ENCODE data around the gene DYSF. TPM values are rescaled to one million over a fixed set of nuclear protein-coding genes. Genes with fewer than 3 reads are reported as not detected.

DYSF gene
- total RNA-seq, 2 donors from 2014 or later = 23.0 to 36.6 TPM

DNA sequence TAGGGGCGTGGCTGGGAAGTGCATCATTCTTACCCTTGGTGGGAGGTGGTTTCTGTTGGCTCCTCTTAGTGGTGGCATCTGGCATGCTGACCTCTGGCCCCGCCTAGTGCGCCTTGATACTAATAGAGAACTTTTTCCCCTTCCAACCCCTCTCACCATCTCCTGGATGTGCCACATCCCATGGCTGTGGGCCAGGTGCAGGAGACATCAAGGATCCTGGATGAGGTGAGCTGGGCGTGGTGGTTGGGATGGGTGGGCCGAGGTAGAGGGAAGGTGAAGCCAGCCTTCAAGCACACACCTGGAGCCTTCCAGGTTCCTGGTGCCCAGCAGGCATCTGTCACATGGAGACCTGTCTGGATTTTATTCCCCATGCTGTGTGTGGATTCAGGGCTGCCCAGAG lies 149.2 kb downstream of the DYSF start:
- no peaks in the 10 kb centered on the region for H3K36me3 Mint-ChIP-seq
- ATAC-seq = no peak
- peak overlapping the region; percentile 13 to 78 for H3K27ac Mint-ChIP-seq
- H3K9me3 Mint-ChIP-seq = no peaks in the 10 kb centered on the region
- no peak overlapping the region for H3K4me3 Mint-ChIP-seq
- peaks cover 29 to 30% of the 10 kb centered on the region in 2 donors for H3K4me1 Mint-ChIP-seq (ENCODE audit: low read depth in 2 of 2)
- H3K27me3 Mint-ChIP-seq = peaks cover 4 to 7% of the 10 kb centered on the region in 2 donors
- no peak for DNase-seq (ENCODE audit: low spot score)

DNA sequence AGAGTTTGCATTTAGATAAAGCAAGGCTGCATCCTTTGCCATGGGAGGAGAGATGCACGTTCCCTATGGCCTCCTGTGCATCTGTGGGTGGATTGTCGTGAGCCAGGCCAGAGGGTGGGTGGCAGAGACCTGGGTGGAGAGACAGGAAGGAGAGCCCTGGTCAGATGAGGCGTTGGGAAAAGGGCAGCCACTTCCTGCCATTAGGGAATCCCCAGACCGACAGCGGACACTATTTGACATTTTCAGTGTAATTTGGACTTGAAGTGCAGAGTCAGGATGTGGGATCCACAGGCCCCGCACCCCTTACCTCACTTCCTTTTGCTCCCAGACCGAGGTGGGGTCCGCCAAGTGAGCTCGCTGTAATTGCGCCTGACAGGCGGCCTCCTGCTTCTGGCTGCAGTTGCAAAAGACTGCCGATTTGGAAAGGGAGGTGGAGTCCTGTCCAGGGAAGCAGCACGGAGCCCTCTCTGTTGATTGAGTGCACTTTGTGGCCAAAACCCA lies 150.0 kb downstream of the DYSF start:
- Mint-ChIP-seq H3K36me3 (no peaks in the 10 kb centered on the region), H3K9me3 (no peaks in the 10 kb centered on the region), H3K27ac (peak overlapping the region; percentile 13 to 78), H3K4me1 (ENCODE audit: low read depth in 2 of 2) (peaks cover 29 to 32% of the 10 kb centered on the region in 2 donors), H3K27me3 (peaks cover 9 to 11% of the 10 kb centered on the region in 2 donors), H3K4me3 (peak overlapping the region; percentile 66)
- ATAC-seq (peak; percentile 42 to 51), DNase-seq (ENCODE audit: low spot score) (peak; percentile 58)

DNA sequence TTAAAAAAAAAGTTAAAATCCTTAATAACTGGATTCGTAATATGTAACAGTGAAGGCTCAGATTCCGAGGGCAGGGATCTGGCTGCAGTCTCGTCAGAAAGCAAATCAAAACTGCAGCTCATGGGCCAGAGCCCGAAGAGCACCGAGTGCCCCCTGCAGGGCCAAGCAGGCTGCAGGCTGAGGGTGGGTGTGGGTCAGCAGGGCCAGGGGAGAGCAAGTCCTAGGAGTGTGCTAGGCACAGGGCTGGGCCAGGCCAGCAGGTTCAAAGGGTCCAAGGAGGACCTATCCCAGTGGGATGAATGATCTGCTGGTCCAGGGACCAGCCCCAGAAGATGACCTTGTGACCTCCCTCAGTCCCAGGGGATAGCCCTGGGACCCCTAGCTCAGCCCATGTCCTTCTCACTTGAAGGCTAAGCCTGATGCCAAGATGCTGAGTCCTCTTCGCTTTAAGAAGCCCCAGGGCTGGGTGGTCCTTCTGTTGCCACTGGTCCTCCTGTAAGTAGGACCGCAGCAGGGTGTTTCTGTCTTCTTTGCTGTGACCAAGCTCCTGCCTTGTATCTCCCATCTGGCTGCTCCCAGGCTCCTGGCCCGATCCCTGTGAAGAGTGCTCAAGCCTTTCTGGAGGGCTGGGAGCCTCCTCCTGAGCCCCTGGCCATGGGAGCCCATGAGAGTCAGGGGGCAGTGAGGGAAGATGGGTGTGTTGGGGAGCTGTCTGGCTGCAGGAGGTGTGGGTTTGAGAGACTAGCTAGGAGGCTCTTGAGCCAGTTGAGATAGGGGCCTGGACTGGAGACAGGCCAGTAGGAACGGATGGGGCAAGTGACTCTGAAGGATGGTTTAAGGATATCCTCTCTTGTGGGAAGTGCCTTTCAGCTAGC lies 150.7 kb downstream of the DYSF start:
- H3K36me3 Mint-ChIP-seq = no peaks in the 10 kb centered on the region
- peak; percentile 51 for DNase-seq (ENCODE audit: low spot score)
- no peak for ATAC-seq

DNA sequence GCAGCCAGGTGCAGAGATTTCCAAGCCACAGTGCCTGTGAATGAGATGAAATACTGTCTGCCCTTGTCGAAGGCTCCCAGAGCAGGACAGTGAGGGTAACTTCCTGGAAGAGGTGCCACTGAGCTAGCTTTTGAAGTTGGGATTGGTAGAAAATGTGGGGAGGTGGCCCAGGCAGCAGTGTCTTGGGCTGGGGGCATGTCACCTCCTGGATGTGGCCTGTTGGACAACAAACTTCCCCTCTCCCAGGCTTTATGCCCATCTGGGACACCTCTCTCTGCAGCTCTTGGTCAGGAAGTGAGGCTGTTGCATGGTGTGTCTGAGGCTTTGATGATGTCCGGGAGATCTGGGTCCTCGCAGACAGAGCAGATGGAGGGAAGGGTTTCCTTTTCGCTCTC lies 151.4 kb downstream of the DYSF start:
- H3K4me3 Mint-ChIP-seq = no peak overlapping the region
- peaks cover 9 to 11% of the 10 kb centered on the region in 2 donors for H3K27me3 Mint-ChIP-seq
- peaks cover 29 to 32% of the 10 kb centered on the region in 2 donors for H3K4me1 Mint-ChIP-seq (ENCODE audit: low read depth in 2 of 2)
- H3K36me3 Mint-ChIP-seq = no peaks in the 10 kb centered on the region
- DNase-seq (ENCODE audit: low spot score) = peak; percentile 8
- no peak for ATAC-seq
- no peaks in the 10 kb centered on the region for H3K9me3 Mint-ChIP-seq
- peak overlapping the region in 1 of 2 donors; percentile 40 for H3K27ac Mint-ChIP-seq

More for the DNA sequence above, 150.7 kb downstream of the DYSF start:
- H3K4me3 Mint-ChIP-seq = peak overlapping the region; percentile 66
- peaks cover 9 to 11% of the 10 kb centered on the region in 2 donors for H3K27me3 Mint-ChIP-seq
- H3K4me1 Mint-ChIP-seq (ENCODE audit: low read depth in 2 of 2) = peaks cover 29 to 32% of the 10 kb centered on the region in 2 donors
- no peaks in the 10 kb centered on the region for H3K9me3 Mint-ChIP-seq
- peak overlapping the region; percentile 13 to 78 for H3K27ac Mint-ChIP-seq

DNA sequence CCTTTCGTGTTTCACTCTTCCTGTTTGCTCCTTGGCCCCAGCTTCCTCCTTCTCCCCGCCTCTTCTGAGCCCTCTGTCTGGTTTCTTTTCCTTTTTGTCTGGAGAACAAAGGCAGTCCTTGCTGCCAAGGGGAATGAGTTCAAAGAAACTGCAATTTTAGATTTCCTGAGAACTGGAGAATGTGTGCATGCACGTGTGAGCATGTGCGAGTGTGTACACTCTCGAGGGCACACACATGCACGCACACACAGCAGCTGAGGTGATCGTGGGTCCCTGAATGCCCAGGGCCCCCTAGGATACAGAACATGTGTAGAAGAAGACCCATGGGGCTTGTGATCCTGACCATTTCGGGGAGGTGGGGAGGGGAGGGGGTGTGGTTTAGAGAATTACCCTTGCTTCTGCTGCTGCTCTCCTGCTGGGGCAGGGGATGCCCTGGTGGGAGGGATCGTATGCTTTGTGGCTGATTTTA lies 151.8 kb downstream of the DYSF start:
- Mint-ChIP-seq H3K27me3 (peaks cover 9 to 11% of the 10 kb centered on the region in 2 donors), H3K36me3 (no peaks in the 10 kb centered on the region), H3K4me1 (ENCODE audit: low read depth in 2 of 2) (peaks cover 29 to 32% of the 10 kb centered on the region in 2 donors), H3K27ac (peak overlapping the region in 1 of 2 donors; percentile 40), H3K4me3 (no peak overlapping the region), H3K9me3 (no peaks in the 10 kb centered on the region)
- no peak for DNase-seq (ENCODE audit: low spot score)
- ATAC-seq = no peak

DNA sequence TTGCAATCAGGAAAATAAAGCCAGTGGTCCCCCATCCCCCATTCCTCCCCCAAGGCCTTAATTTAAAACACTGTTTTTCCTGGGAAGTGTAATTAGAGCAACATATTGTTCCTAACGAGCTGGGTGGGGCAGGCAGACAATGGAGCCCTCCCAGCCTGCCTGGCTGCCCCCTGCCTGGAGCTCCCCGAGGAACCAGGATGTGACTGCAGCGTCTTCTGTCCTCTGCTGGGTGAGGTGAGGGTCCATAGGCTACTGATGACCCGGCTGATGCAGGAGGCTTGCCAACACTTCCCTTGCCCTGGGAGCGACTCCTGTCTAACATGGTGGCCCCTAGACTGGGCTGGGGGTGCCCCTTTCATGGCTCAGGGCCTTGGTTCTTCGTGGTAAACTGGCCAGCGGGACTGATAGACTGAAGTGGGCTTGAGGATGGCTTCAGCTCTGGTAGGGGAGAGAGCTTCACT lies 152.4 kb downstream of the DYSF start:
- Mint-ChIP-seq H3K4me1 (ENCODE audit: low read depth in 2 of 2) (peaks cover 29 to 32% of the 10 kb centered on the region in 2 donors), H3K4me3 (no peak overlapping the region), H3K27ac (no peak overlapping the region), H3K9me3 (no peaks in the 10 kb centered on the region), H3K36me3 (no peaks in the 10 kb centered on the region), H3K27me3 (peaks cover 9 to 11% of the 10 kb centered on the region in 2 donors)
- ATAC-seq (no peak), DNase-seq (ENCODE audit: low spot score) (peak; percentile 53)

DNA sequence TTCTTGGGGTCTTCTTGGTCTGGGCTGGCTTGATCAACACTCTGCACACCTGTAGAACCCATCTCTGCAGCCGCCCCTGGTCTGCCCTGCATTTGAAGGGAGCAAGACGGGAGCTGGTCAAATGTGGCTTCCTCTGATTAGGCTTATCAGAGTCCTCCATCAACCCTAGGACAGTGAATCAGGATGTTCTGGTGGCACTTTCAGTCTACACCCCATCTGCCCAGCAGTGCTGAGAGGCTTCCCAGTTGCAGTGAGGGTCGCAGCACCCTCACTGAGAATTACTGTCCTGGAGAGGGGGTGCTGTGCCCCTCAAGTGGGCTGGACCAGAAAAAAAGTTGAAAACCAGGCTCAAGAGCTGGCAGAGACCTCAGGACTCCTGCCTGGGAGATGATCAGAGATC lies 152.9 kb downstream of the DYSF start:
- Mint-ChIP-seq H3K36me3 (no peaks in the 10 kb centered on the region), H3K27me3 (peaks cover 9 to 11% of the 10 kb centered on the region in 2 donors), H3K9me3 (no peaks in the 10 kb centered on the region), H3K4me3 (no peak overlapping the region), H3K27ac (no peak overlapping the region), H3K4me1 (ENCODE audit: low read depth in 2 of 2) (peaks cover 29 to 32% of the 10 kb centered on the region in 2 donors)
- DNase-seq (ENCODE audit: low spot score) (peak; percentile 48), ATAC-seq (no peak)

DNA sequence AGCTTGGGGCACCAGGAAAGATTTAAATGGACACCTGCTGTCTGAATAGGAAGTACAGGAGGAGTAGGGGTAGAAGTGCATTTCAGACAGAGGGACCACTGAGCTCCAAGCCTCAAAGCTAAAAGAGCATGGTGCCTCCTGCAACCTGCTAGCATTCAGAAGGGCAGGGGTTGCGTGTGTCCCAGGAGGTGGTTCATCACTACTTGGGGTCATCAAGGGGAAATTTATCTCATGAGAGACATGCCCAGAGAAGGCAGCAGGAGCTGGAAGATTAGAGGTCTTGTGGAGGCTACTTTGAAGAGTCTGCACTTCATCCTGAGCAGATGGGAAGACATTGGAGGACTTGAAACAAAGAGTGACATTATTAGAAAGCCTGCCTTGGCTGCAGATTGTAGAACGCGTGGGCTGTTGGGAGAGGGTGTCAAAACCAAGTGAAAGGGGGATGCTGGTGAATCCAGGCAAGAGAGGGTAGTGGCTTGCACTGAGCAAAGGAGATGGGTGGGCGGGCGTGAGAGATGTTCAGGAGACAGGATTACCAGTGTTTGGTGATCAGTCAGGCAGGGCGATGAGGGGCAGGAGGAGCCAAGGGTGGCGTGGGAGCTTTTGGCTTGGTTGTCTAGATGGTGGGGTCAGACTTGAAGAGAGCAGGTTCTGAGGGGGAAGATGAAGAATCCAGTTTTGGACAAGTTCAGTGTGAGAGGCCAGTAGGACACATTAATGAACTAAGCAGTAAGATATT lies 154.0 kb downstream of the DYSF start:
- Mint-ChIP-seq H3K4me3 (no peak overlapping the region), H3K27ac (no peak overlapping the region), H3K36me3 (no peaks in the 10 kb centered on the region), H3K27me3 (peaks cover 9 to 11% of the 10 kb centered on the region in 2 donors), H3K4me1 (ENCODE audit: low read depth in 2 of 2) (peaks cover 24 to 32% of the 10 kb centered on the region in 2 donors), H3K9me3 (no peaks in the 10 kb centered on the region)
- DNase-seq (ENCODE audit: low spot score) = peak; percentile 53
- no peak for ATAC-seq

DNA sequence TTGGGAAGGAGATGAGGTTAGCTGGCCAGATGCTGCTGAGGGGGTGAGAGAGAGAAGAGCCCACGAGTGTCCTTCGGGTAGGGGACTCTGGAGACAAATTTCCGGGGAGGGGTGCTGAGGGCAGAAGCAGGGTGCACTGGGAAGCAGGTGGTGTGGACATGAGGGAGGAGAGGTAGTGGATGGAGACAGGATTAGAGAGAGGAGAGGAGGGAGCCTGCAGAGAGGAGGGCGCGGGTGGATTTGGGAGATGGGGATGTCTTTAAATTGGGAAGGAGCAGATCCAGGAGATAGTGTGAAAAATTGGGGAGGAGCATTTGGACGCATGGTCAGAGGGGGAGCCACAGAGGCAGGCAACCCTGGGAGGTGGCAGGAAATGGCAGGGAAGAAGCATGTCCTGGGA lies 154.7 kb downstream of the DYSF start:
- Mint-ChIP-seq H3K4me3 (no peak overlapping the region), H3K9me3 (no peaks in the 10 kb centered on the region), H3K4me1 (ENCODE audit: low read depth in 2 of 2) (peaks cover 19 to 28% of the 10 kb centered on the region in 2 donors), H3K36me3 (no peaks in the 10 kb centered on the region), H3K27me3 (peaks cover 9 to 11% of the 10 kb centered on the region in 2 donors), H3K27ac (no peak overlapping the region)
- ATAC-seq = no peak
- DNase-seq (ENCODE audit: low spot score) = no peak

DNA sequence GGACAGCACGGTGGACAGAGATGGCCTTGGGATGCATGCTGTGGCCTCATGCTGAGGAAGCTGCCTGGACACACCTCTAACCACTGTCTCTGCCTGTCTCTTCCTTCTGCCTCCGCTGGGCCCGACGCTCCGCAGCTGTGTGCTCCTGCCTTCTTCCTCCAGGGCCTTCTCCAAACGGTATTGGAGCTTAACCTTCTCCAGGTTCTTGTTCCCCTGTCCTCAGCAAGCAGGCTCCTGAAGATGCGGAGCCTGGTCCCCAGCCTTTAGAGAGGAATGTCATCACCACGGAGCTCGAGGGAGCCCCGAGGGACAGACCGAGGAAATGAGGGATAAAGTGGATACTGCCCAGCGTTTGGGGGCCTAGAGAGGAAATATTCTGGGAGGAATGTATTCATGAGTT lies 155.1 kb downstream of the DYSF start:
- Mint-ChIP-seq H3K36me3 (no peaks in the 10 kb centered on the region), H3K9me3 (no peaks in the 10 kb centered on the region), H3K27me3 (peaks cover 9 to 11% of the 10 kb centered on the region in 2 donors), H3K4me3 (no peak overlapping the region), H3K4me1 (ENCODE audit: low read depth in 2 of 2) (peaks cover 15 to 24% of the 10 kb centered on the region in 2 donors), H3K27ac (no peak overlapping the region)
- ATAC-seq = no peak
- no peak for DNase-seq (ENCODE audit: low spot score)

DNA sequence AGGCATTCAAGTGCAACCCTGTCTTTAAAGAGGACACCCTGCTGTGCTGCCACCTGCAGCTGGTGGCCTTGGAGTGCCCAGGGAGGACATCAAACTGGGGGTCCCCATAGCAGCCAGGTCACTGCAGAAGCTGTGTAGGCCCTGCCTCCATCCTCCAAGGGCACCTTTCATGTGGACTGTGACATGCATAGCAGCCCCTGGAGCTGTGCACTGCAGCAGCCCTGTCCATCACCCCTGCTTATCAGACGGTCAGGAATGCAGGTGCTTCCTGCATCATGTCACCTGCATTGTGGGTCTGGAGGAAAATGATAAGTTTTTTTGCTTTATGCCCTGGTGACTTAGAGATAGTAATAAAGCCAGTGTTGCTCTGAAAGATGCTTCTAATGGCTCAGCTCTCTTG lies 155.7 kb downstream of the DYSF start:
- Mint-ChIP-seq H3K27ac (no peak overlapping the region), H3K4me3 (no peak overlapping the region), H3K36me3 (no peaks in the 10 kb centered on the region), H3K9me3 (no peaks in the 10 kb centered on the region), H3K27me3 (peaks cover 9 to 11% of the 10 kb centered on the region in 2 donors), H3K4me1 (ENCODE audit: low read depth in 2 of 2) (peaks cover 12 to 20% of the 10 kb centered on the region in 2 donors)
- no peak for ATAC-seq
- DNase-seq (ENCODE audit: low spot score) = no peak

DNA sequence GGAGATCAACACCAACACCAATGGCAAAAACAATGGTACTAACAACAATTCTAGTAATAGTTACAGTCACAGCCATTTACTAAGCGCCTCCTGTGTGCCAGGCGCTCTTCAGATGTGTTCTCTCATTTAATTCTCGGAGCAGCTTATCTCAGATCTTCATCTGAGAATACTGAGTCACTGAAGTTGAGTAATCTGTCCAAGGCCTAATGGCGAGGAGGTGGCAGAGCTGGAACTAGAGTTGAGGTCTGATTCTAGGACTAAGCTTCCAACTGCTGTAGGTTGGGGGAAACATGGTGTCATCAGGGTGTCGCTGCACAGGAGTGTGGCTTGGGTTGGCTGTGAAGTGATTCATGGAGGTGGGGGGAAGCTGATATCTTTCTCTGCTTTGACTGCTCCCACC lies 156.1 kb downstream of the DYSF start:
- ATAC-seq (no peak), DNase-seq (ENCODE audit: low spot score) (no peak)
- H3K4me1 Mint-ChIP-seq (ENCODE audit: low read depth in 2 of 2) = peaks cover 9 to 18% of the 10 kb centered on the region in 2 donors
- no peak overlapping the region for H3K27ac Mint-ChIP-seq
- H3K4me3 Mint-ChIP-seq = no peak overlapping the region
- no peaks in the 10 kb centered on the region for H3K36me3 Mint-ChIP-seq
- H3K27me3 Mint-ChIP-seq = peaks cover 9 to 11% of the 10 kb centered on the region in 2 donors
- H3K9me3 Mint-ChIP-seq = no peaks in the 10 kb centered on the region

DNA sequence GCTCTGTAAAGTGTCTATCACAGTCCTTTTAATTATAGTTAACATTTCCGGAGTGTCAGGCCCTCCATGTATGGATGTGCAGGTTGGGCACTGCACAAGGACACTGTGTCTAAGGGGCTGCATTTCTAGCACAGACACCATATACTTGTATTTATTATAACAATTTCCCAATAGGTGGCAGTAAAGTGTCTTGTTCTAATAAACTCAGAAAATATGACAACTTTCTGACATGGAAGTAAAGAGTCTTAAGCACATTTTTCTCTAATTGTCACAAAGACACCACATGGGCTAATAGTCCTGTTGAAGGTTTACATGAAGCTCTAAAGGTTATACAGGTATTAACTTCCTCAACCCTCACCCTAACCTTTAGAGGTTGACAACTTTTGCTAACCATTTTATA lies 156.6 kb downstream of the DYSF start:
- ATAC-seq = no peak
- H3K27me3 Mint-ChIP-seq = peaks cover 8 to 11% of the 10 kb centered on the region in 2 donors
- no peak overlapping the region for H3K4me3 Mint-ChIP-seq
- H3K4me1 Mint-ChIP-seq (ENCODE audit: low read depth in 2 of 2) = peaks cover 4 to 13% of the 10 kb centered on the region in 2 donors
- H3K27ac Mint-ChIP-seq = no peak overlapping the region
- no peaks in the 10 kb centered on the region for H3K9me3 Mint-ChIP-seq
- no peak for DNase-seq (ENCODE audit: low spot score)
- no peaks in the 10 kb centered on the region for H3K36me3 Mint-ChIP-seq

Measured in natural killer cell treated with Interleukin-12 subunit alpha and Interleukin-12 subunit beta and Interleukin-15 and Interleukin-18, amount 100 ng/mL, for 72 hours (primary cell).